ENCODE results near the gene CDC42EP3. TPM values are rescaled to one million over a fixed set of nuclear protein-coding genes. Genes with fewer than 3 reads are reported as not detected.

The CDC42EP3 gene
- total RNA-seq, result 20.8 and 53.9 TPM in 2 replicates

GRCh38 chr2:37671009-37671815 is at the start of gene CDC42EP3:
CDC42EP3 (minus strand) TSS chr2:37671642; CDS start chr2:37646587, 25,055 bp downstream.

Measured in nasal cavity respiratory epithelium epithelial cell of viscerocranial mucosa (primary cell).